Measurements from ENCODE around the gene IMMT. TPM values are rescaled to one million over a fixed set of nuclear protein-coding genes. Genes with fewer than 3 reads are reported as not detected.

IMMT gene
- polyA plus RNA-seq, 1 donor from 2014 or later: 45.9 TPM

DNA sequence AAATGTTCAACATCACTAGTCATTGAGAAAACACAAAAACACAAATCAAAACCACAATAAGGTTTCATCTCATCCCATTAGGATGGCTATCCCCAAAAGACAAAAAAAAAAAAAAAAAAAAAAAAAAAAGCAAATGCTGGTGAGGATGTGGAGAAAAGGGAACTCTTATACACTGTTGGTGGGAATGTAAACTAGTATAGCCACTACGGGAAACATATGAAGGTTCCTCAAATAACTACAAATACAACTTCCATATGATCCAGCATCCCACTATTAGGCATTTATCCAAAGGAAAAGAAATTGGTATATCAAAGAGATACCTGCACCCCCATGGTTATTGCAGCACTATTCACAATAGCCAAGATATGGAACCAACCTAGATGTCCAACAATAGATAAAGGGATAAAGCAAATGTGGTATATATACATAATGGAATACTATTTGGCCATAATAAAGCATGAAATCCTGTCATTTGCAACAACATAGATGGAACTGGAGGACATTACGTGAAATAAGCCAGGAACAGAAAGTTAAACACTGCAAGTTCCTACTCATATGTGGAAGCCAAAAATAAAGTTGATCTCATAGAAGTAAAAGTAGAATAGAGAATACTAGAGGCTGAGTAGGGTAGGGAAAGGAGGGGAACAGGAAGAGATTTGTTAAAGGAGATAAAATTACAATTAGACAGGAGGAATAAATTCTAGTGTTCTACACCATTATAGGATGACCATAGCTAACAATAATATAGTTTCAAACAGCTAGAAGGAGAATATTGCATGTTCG, 98.0 kb downstream of the IMMT start:
- TF ChIP-seq EZH2 (IDR thresholded peaks at IDR 0.05; ENCODE audit: borderline replicate concordance, insufficient read depth, low read length, poor library complexity, severe bottlenecking): no peak
- Histone ChIP-seq H3K4me2 (ENCODE audit: low read length) (no peak overlapping the region), H3K9me2 (ENCODE audit: insufficient read depth, low read length) (no peaks in the 10 kb centered on the region), H3F3A (ENCODE audit: insufficient read depth, low read length, poor library complexity, severe bottlenecking) (no peaks in the 10 kb centered on the region), H3K27me3 (ENCODE audit: insufficient read depth, low read depth, low read length) (no peaks in the 10 kb centered on the region), H3K79me2 (replicated peaks; ENCODE audit: insufficient read depth, low read length) (peaks cover 23% of the 10 kb centered on the region), H3K9me3 (ENCODE audit: low read length) (no peaks in the 10 kb centered on the region), H3K9ac (ENCODE audit: low read length) (no peak overlapping the region), H3K4me3 (ENCODE audit: low read length) (no peak overlapping the region), H3K36me3 (ENCODE audit: insufficient read depth, low read length) (peaks cover 4% of the 10 kb centered on the region), H4K20me1 (ENCODE audit: insufficient read depth) (no peaks in the 10 kb centered on the region), H2AFZ (ENCODE audit: low read depth, low read length) (no peak overlapping the region), H3K27ac (ENCODE audit: low read length) (no peak overlapping the region)

DNA sequence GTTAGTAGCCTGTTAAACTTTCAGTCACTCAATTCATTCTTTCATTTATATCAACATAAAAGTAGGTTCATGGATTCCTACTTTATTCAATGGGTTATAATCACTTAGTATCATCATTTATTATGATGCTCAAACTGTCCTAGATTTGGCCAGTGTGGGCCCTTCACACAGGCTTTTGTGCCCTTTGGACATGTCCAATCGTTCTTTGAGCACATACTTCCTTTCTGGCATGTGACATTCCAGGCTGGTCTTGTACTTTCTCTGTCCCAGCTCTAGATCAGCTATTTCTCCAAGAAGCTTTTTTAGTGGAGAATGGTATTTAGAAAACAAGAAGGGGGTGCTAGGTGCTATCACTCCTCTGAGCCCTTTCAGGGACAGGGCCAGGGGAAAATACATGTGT, 101.0 kb downstream of the IMMT start:
- H3K27me3 ChIP-seq (ENCODE audit: insufficient read depth, low read depth, low read length): no peaks in the 10 kb centered on the region
- H3K4me2 ChIP-seq (ENCODE audit: low read length): no peak overlapping the region
- TF ChIP-seq EZH2 (IDR thresholded peaks at IDR 0.05; ENCODE audit: borderline replicate concordance, insufficient read depth, low read length, poor library complexity, severe bottlenecking) (no peak), POLR2AphosphoS5 (IDR thresholded peaks at IDR 0.05) (no peak)
- no peak overlapping the region for H3K27ac ChIP-seq (ENCODE audit: low read length)
- no peak overlapping the region for H2AFZ ChIP-seq (ENCODE audit: low read depth, low read length)
- no peaks in the 10 kb centered on the region for H3K9me3 ChIP-seq (ENCODE audit: low read length)
- H3K9me2 ChIP-seq (ENCODE audit: insufficient read depth, low read length): no peaks in the 10 kb centered on the region
- no peak overlapping the region for H3K9ac ChIP-seq (ENCODE audit: low read length)
- H3K79me2 ChIP-seq (replicated peaks; ENCODE audit: insufficient read depth, low read length): peaks cover 17% of the 10 kb centered on the region
- H3K4me3 ChIP-seq (ENCODE audit: low read length): no peak overlapping the region
- no peaks in the 10 kb centered on the region for H4K20me1 ChIP-seq (ENCODE audit: insufficient read depth)
- H3F3A ChIP-seq (ENCODE audit: insufficient read depth, low read length, poor library complexity, severe bottlenecking): no peaks in the 10 kb centered on the region
- H3K36me3 ChIP-seq (ENCODE audit: insufficient read depth, low read length): peaks cover 4% of the 10 kb centered on the region

Small RNA genes within 50 kb of the gene (small RNA-seq; reads per million reads assigned to genes)
- 0 to 1.2 (median 0) reads per million in 3 experiments for gene MIR4779
- 0 to 1.2 (median 0) reads per million in 3 experiments for gene RF00019
- 124 to 337 (median 127) reads per million in 3 experiments for gene SNORD94

Other genes starting within 250 kb of the IMMT start
- gene POLR1A, start 89.6 kb downstream of the IMMT start, polyA plus RNA-seq: 5.4 and 9.2 TPM in 2 replicates
- gene PTCD3, start 89.2 kb downstream of the IMMT start, polyA plus RNA-seq: 201 and 214 TPM in 2 replicates
- gene MRPL35, start 4.0 kb upstream of the IMMT start, polyA plus RNA-seq: 51.1 and 51.5 TPM in 2 replicates
- gene REEP1, start 142.2 kb upstream of the IMMT start, polyA plus RNA-seq: 111 and 121 TPM in 2 replicates
- gene KDM3A, start 245.9 kb upstream of the IMMT start, polyA plus RNA-seq: 51.2 and 54.6 TPM in 2 replicates

Measured in neural cell (in vitro differentiated cells).